GM21515 (cell line): ENCODE results near the gene PICALM.

Source experiments
- ATAC-seq: cut with Tn5 transposase; IDR thresholded peaks from one replicate; pipeline ENCODE4 v1.9.1; 2021; ENCODE audit not compliant: unreplicated experiment

PICALM gene

DNA sequence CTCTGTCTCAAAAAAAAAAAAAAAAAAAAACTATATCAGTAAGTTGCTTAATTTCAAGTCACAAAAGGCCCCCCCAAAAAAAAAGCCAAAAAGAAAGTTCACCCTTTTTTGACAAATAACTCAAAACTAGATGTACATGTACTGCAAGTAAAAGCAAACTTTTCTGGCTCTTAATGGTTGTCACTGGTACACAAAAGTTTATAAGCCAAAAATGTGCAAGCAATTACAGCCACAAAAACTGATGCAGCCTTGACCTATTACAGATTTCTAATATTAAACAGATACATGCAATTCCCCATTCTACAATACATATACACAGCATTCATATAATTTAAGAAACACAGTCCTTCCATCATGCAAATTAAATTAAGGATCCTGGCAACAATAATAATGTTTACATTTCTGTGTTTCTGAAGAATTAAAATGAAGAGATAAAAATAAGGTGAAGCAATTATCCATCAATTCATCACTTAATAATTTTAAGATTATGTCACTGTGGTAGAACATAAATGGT lies 18.6 kb downstream of the PICALM start:
- ATAC-seq: no peak

DNA sequence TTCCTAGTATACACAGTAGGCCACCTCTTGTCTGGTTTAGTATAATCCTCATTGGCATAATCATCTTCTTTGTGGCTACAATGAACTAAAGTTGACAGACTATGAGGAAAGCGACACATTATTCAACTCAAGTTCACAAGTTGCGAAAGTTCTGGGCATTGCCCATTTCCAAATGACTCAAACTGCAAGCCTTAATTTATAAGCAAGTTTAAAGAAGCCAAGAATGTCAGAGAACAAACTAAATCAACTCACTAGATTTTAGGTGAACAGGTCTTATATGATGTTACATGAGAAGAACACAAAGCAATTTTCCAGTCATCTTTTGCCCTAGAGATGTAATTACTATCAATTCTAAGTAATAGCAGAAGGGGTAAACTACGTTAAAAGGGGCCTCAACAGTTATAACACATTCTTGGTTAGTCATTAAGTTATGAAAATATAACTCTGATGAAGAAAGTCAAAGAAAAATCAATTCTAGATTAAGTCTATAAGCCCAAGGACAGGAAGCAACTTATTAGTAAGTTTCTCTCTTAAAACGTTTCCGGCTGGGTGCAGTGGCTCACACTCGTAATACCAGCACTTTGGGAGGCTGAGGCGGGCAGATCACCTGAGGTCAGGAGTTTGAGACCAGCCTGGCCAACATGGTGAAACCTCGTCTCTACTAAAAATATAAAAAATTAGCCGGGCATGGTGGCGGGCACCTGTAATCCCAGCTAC lies 21.5 kb downstream of the PICALM start:
- no peak for ATAC-seq

DNA sequence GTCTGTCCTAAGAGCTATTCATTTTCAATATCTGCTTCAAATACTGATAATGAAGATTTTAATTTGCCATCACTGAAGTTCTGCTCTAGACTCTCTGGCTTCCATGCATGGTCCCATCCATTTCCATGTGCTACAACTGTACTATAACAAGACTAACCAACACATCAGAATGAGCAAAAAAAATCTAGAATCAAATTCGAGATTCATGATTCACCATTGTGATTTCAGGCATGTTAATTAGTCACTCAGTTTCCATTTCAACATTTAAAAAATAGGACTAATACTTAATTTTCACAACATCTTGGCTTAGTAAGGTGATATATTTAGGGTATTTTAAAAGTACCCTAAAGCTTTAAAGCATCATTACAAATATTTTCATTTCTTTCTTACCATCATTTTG lies 22.8 kb downstream of the PICALM start:
- no peak for ATAC-seq

DNA sequence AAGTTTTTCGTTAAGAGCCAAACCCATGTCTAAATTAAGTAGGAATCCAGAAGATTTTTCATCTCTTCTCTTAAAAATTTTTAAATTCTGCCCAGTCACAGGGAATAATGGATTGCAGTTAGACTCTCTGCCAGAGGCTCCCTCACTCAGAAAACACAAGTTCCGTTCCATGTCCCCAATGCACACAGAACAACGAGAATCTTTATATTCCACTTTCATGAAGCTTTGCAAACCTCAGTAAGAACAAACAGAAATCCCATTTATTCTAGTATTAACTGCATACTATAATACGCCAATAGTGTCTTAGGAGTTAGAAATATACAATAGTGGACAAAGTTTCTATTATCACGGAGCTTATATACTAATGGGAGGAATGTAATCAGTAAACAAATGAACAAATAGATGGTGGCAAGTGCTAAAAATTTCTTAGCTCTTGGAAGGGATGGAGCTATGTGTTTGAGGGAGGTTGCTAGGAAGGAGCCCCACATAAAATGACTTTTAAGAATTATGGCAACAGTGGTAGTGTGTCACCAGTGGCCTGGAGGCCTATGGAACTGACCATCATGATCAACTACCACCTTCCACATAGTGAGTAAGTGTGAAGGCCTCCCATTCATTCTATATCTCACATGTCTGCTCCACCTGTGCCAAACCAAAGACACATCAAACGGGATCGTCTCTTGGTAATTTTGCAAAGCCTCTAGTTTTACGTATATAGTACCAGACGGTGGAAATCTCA lies 24.9 kb downstream of the PICALM start:
- ATAC-seq: no peak

DNA sequence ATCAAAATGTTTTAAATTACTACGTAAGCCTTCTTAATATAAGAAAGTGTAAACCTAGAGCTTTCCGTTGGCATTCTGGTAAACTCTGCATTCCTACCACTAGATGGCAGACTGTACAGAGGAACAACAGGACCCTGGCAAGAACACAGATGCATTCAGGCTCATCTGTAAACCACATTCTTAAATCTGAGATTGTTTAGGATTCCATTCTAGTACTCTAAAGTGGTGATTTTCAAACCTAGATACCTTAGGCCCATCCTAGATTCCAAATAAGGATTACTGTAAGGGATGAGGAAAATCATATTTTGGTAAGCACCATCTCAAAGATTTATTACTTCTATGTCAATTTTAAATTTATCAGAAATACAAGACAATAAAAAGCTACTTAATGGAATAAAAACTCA lies 26.9 kb downstream of the PICALM start:
- peak; percentile 51 for ATAC-seq

DNA sequence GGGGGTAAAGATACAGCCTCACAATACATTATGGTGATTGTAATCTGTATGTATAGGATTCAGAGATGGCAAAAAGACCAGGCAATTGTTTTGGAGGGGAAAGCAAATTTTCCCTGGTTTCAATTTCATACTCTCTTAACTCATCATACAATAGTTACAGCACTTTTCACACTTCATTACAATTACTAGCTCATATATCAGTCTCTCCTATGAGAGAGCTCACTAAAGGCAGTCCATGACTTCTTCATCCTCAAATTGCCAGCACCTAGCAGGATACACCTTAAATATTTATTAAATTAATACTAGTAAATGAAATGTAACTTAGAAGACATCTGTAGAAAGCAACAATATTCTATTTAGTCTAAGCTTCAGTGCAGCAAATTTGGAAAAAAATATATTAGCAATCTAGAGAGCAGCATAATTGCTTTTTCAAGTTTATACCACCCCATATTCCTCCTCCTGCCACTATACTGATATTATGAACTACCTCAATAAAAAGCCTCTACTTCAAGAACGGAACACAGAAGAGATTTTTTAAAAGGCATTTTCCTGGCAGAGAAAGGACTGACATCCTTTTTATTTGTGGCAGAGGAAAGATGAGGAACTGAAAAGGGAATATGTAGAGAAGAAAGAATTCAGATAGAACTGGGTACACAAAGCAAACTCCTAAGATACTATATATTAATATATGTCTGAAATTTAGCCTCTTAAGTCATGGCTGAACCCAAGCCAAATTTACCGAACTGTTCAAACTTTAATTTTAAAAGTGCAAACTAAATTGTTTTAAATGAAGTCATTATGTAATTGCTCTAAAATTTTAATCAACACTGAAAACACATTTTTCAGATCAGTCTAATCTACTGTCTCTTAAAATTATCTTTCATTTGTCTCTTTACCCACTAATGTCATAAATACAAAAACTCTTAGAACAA lies 27.7 kb downstream of the PICALM start:
- ATAC-seq: no peak

DNA sequence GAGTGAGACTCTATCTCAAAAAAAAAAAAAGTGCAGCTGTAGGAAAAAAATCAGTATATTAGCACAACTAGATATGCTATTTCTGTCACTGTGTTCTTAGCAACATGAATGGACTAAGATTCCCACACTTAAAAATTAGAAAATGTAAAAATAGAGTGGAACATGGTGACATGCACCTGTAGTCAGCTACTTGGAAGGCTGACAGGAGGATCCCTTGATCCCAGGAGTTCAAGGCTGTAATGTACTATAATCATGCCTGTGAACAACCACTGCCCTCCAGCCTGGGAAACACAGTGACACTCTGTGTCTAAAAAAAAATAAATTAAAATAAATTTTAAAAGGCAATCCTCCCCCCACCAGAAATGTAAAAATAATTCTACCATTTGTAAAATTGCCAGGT lies 29.8 kb downstream of the PICALM start:
- no peak for ATAC-seq

DNA sequence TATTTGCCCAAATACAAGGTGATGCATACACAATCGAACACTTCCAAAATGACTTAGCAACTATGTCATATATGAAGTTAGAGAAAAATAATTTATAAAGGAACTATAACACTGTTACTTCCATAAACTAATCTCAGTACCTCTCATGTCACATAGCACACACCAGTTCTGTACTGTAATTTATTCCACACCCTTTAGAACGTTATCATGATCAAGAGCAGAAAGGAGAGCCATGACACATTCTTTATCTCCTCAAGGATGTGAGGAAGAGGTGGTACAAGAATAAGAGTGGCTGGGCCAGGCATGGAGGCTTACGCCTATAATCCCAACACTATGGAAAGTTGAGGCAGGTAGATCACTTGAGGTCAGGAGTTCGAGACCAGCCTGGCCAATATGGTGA lies 31.1 kb downstream of the PICALM start:
- ATAC-seq: no peak

DNA sequence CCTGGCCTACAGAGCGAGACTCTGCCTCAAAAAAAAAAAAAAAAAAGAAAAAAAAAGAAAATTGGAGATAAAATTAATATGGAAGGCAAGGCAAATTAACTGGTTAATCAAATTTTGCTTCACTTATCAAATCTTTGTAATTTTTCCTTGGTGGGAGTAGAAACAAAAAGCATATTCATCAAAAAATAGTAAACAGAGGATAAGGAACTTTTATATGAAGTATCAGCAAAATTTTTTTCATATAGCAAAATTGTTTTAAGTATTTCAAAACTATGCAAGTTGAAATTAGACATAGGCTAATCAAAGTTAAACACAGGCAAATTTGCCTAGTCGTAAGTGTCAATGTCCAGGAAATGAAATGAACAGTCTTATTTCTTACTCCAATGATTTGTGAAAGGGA lies 33.0 kb downstream of the PICALM start:
- no peak for ATAC-seq

DNA sequence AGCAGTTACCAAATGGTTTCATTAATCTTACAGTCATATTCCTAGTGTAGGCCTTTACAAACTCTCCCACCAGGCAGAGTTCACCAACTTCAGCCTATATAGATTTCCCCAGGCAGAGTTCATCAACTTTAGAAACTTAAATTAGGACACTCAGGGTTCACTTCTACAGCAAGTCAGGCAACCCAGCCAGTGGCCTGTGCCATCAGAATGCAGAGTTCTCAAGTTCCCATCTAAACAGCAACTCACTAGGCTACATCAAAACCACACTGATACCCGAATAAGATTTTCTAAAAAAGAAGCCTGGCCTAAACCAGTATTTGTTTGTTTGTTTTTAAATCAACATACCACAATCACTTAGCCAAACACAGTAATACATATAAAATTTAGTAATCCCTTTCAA lies 33.7 kb downstream of the PICALM start:
- ATAC-seq: no peak

DNA sequence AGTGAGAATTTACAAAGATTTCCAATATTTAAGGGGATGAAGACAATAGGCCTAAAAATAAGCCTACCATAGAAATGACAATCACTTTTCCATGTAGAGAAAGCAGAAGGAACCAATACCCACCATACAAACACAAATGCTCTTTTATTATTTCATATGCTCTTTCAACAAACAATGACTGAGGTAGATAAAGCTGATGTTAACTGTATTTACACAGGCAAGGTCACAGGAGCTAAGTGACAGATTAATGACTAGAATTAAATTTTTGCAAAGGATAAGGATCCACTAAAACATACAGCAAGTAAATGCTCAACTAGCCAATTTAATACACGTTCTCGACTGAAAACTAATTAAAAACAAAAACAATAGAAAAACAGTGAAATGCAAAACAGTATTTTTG lies 34.2 kb downstream of the PICALM start:
- ATAC-seq: no peak

DNA sequence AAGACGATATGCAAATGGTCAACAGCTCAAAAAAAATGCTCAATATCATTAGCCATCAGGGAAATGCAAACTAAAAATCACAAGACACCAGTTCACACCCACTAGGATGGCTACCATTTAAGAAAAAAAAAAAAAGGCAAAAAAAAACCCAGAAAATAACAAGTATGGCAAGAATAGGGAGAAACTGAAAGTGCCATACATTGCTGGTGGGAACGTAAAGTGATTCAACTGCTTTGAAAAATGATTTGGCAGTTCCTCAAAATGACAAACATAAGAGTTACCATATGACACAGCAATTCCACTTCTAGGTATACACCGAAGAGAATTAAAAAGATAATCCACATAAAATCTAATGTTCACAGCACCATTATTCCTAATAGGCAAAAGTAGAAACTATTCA lies 47.5 kb downstream of the PICALM start:
- ATAC-seq: no peak

DNA sequence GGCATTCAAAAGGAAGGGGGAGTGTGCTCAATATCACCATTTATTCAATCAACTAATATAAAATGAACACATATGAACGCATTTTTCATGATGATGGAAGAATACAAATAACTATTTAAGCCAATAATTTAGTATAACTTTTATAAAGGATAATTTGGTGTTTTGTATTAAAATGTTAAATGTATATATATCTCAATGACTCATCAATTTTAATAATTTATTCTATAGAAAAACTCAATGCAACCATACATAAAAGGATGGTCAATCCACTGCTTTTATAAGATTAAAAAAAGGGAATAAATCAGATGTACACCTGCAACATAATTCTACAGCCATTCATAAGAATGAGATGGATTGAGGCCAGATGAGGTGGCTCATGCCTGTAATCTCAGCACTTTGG lies 50.6 kb downstream of the PICALM start:
- no peak for ATAC-seq

DNA sequence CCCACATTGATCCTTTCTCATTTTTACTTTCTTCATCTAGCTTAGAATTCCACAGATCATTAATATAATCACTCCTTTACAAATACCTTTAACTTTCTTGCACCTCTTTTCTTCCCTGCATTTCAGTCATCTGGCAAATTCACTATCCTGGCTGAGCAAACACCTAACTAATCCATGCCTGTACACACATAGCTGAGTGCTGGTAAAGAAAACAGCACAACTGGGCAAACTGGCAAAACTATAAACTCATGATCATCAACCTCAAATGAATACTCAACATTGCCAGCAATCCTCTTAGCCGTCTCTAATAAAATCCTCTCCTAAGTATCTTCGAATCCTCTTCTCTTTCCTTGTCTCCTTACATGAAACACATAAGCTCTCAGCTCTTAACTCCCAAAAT lies 52.4 kb downstream of the PICALM start:
- ATAC-seq: no peak

DNA sequence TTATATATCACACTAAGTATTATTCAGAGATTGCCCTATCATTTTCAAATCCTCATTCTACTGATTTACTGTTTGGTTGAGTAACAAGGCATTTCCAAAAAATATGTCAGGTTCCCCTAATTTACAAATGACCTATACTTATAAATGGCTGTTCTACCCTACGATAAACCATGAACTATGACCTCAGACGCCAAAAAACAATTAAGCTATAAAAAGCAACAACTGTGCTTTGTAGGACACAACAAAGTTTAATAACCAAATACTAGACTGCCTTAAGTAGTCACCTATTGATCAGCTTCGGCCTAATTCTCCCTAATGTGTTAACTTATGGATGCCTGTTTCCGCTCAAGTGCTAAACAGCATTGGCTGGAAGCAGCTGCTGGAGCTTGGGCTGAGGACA lies 53.2 kb downstream of the PICALM start:
- ATAC-seq: no peak

DNA sequence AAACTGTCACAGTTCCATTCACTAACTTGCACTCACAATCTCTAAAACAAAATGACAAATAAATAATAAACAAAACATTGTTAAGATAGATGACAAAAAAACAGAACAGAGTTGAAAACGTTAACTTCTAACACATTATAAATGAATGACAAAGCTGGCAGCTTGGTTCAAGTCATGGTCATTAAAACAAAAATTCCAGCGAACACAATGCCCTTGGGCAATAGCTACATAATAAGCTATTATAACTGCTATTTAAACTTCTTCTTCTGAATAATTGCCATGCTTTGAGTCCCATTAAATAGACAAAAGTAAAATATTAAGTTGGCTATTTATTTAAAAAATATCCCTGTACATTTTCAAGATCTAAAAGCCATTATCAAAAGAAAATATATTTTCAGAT lies 54.7 kb downstream of the PICALM start:
- no peak for ATAC-seq

DNA sequence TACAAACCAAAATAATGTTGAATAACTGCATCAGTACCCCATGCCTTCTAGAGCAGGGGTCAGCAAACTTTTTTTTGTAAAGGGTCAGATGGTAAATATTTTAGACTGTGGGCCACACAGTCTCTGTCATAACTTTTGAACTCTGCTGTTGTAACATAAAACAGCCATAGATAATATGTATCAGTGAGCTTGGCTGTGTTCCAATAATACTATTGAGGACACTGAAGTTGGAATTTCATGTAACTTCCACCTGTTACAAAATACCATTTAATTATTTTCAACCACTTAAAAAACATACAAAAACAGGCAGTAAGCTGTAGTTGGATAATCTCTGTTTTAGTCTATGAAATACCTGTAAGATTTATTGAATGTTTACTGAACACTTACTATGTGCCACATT lies 55.2 kb downstream of the PICALM start:
- no peak for ATAC-seq

DNA sequence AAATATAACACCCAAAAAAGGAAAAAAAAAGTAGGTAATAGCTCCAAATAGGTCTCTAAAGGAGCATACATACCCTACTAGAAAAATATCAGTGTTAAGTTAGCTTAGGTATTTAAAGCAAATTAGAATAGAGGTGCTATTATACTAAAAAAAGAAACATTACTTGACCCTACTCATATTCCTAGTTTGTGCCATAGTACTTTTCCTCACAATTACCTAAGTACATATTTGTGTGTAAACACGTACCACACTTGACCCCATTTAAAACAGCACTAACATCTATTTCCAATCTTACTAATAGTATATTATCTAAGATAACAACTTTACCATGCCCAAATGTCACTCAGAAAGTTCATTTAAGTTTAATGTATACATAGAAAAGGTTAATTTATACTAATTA lies 57.7 kb downstream of the PICALM start:
- no peak for ATAC-seq

DNA sequence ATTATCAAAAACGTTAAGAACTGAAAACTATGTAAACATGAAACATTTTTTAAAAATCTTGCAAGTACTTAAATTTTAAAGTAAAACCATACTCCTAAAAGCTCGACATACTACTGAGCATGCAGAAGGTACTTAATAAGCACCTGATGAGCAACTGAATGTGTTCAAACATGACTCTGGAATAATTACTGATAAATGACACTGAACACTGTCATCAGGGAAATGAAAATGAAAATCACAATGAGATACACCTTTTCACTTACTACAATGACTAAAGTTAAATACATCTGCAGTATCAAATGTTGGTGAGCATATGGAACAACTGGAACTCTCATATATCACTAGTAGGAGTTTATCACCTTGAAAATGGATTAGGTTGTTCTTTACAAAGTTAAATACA lies 65.2 kb downstream of the PICALM start:
- no peak for ATAC-seq

DNA sequence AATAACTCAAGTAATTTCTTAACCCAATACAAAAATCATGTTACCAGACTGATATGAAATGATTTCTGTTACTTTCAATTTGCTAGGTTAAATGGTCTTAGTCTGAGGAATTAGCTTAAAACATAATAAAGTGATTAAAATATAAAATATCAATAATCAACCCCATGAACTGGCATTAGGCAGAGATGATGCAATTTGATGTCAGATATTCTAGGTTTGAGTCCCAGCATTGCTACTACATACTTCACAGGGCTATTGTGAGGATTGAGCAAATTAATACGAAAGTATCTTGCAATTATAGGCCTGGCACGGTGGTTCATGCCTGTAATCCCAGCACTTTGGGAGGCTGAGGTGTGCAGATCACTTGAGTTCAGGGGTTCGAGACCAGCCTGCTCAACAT lies 66.5 kb downstream of the PICALM start:
- ATAC-seq: no peak

DNA sequence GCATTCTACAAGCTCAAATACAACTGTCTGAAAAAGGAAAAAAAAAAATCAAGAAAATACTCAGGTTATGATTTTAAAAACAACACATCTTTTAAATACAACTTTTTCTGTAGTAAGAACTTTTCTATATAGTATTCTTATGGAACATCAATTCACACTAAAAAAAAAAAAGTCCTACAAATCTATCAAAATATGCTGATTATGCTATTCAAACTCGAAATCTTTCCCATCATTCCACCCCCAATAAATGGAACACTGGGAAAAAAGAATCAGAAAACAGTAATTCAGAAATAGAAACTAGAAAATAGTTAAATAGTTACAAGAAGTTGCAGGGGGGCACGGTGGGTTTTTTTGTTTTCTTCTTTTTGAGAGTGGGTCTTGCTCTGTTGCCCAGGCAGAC lies 77.4 kb downstream of the PICALM start:
- no peak for ATAC-seq

DNA sequence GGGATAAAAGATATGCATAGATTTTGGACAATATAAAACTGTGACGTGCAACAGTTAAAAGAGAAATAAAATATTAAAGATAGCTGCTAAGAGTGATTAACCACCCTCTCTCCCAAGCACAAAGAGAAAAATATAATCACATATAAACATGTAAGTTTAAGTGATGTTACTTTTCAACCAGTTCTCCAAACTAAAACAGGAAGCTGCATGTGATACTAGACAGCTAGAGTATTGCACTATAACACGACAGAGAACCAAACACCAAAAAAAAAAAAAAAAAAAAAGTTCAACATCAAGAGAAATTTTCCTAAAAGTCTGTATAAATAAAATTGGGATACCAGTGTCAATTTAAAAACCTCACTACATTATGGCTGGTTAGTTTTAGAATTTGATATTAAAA lies 79.1 kb downstream of the PICALM start:
- ATAC-seq: no peak
